Measurements from ENCODE around the gene CFAP410. TPM values are rescaled to one million over a fixed set of nuclear protein-coding genes. Genes with fewer than 3 reads are reported as not detected.

The CFAP410 gene
- total RNA-seq, 1 experiment from 2014 or later = 19.3 TPM

GRCh38 chr21:44297525-44298290, 41.5 kb downstream of the CFAP410 start (continued):
- TF ChIP-seq ERG (CRISPR knock-in tag; IDR thresholded peaks at IDR 0.05) = no peak
- peak; percentile 31; the same call in 1 of the 2 replicates for TF ChIP-seq SP1 (CRISPR knock-in tag; conservative IDR thresholded peaks at IDR 0.05)
- TF ChIP-seq NFYB (CRISPR knock-in tag; conservative IDR thresholded peaks at IDR 0.05; ENCODE audit: low read depth) = no peak

- TF ChIP-seq ZBTB21 (CRISPR knock-in tag; IDR thresholded peaks at IDR 0.05; ENCODE audit: borderline replicate concordance) (no peak), NFE2L1 (CRISPR knock-in tag; IDR thresholded peaks at IDR 0.05) (no peak), AFF4 (CRISPR knock-in tag; IDR thresholded peaks at IDR 0.05; ENCODE audit: borderline replicate concordance) (no peak), GRHL2 (CRISPR knock-in tag; IDR thresholded peaks at IDR 0.05; ENCODE audit: insufficient replicate concordance, severe bottlenecking) (no peak), ZNF263 (CRISPR knock-in tag; IDR thresholded peaks at IDR 0.05; ENCODE audit: low read depth) (no peak), TP53 (CRISPR knock-in tag; IDR thresholded peaks at IDR 0.05) (no peak), CBFB (CRISPR knock-in tag; IDR thresholded peaks at IDR 0.05; ENCODE audit: low read depth) (no peak), GABPB1 (CRISPR knock-in tag; IDR thresholded peaks at IDR 0.05) (no peak), FOXP1 (CRISPR knock-in tag; IDR thresholded peaks at IDR 0.05; ENCODE audit: borderline replicate concordance) (no peak), ARID4B (CRISPR knock-in tag; IDR thresholded peaks at IDR 0.05; ENCODE audit: borderline replicate concordance) (no peak), ATF3 (CRISPR knock-in tag; conservative IDR thresholded peaks at IDR 0.05) (no peak), ZNF423 (CRISPR knock-in tag; IDR thresholded peaks at IDR 0.05) (no peak)
- POLR2A ChIA-PET = no interaction called here
- DNase-seq (ENCODE audit: low spot score) = no peak
- ATAC-seq = no peak
- CTCF ChIA-PET = interaction anchor here (0.6 to 2.7 kb wide), 20 partner anchors 10 to 568 kb away, joined by 3 to 22 read pairs (median 5); partner anchors contain the start of gene DNMT3L
- H3K27me3 Mint-ChIP-seq (ENCODE audit: low read depth) = peaks cover 11% of the 10 kb centered on the region
- H3K4me1 Mint-ChIP-seq = peaks cover 12% of the 10 kb centered on the region
- H3K9me3 Mint-ChIP-seq = no peaks in the 10 kb centered on the region
- H3K27ac Mint-ChIP-seq = no peak overlapping the region
- no peaks in the 10 kb centered on the region for H3K36me3 Mint-ChIP-seq
- no peak overlapping the region for H3K4me3 Mint-ChIP-seq
Observed at GRCh38 chr21:44296916-44297315, 42.3 kb downstream of the CFAP410 start.
